AG10803 (cell line): ENCODE results near the gene TMCO5A.

Experiments used
- DNase-seq: peaks from one replicate; pipeline ENCODE4 v3.0.0; 2010; ENCODE audit warnings: low read depth
- H3K4me3 ChIP-seq: 2 replicates; pipeline ENCODE4 v1.5.1; 2011; ENCODE audit warnings: mild to moderate bottlenecking, low read length, control low read depth
- TF ChIP-seq, protein P1 (sequence below): conservative IDR thresholded peaks from 2 replicates; pipeline ENCODE4 v1.5.1; 2011; ENCODE audit warnings: mild to moderate bottlenecking, low read length, control low read depth, inconsistent platforms

TMCO5A gene

DNA sequence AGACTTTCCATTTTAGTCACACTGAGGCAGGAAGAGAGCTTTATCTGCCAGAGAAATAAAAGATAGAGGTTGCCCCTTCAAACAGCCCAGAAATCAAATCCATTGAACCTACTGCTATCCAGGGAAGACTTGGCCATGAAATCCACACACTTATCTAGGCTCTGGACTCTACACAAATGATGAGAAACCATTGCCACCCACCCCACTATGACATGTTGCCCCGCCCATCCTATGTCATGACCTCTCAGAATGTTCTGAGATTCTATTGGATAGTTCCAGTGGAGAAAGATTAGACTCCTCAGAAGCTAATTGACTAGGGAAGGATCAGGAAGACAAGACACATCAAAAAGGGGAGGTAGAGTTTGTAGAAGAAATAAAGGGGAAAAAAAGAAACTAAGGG lies at the start of gene TMCO5A:
Gene TMCO5A, plus strand, starts transcription at position 301 of the 400 bp plus-strand sequence. CDS start 1,684 bp downstream, outside the sequence.
- no peak for DNase-seq
- no peak within 1 kb of the TSS for H3K4me3 ChIP-seq
- TF ChIP-seq, protein P1, sequence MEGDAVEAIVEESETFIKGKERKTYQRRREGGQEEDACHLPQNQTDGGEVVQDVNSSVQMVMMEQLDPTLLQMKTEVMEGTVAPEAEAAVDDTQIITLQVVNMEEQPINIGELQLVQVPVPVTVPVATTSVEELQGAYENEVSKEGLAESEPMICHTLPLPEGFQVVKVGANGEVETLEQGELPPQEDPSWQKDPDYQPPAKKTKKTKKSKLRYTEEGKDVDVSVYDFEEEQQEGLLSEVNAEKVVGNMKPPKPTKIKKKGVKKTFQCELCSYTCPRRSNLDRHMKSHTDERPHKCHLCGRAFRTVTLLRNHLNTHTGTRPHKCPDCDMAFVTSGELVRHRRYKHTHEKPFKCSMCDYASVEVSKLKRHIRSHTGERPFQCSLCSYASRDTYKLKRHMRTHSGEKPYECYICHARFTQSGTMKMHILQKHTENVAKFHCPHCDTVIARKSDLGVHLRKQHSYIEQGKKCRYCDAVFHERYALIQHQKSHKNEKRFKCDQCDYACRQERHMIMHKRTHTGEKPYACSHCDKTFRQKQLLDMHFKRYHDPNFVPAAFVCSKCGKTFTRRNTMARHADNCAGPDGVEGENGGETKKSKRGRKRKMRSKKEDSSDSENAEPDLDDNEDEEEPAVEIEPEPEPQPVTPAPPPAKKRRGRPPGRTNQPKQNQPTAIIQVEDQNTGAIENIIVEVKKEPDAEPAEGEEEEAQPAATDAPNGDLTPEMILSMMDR = no peak

DNA sequence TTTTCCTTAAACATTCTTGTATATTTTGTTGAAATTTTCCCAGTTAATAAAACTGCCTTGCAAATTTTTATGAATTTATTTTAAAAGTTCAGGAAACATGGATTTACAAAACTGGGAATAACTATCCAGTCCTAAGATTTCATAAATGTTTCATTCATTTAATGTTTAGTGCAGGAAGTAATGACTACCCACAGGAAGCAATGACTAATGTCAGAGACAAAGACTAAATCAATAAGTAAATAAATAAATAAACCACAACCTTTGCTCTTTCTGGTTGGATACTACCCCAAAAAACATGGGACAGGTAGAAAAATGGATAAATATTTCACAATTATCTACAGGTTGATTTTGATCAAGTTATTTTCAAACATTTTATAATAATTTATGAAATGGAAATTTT lies 48.8 kb upstream of the TMCO5A start:
- DNase-seq = no peak

DNA sequence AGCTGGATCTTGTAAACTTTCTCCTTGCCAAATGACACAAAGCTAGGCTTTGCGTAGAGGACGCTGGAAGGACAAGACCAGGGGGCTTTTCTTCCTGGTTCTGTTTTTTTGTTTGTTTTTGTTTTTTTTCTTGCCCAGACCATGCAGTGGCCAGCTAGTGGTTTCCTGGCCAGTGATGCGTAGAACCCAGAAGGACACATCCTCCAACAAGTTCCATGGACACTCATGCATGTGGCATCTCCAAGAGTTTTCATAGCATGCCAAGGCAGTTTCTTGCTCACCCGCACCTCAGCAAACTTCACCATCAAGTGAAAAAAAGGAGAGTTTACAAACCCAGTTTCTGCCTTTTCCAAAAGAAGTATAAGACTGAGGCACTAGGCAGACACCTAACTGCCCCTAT lies 46.1 kb upstream of the TMCO5A start:
- TF ChIP-seq, protein P1 = no peak
- H3K4me3 ChIP-seq = no peak overlapping the region
- peak; percentile 8 for DNase-seq

More for the DNA sequence above, 48.8 kb upstream of the TMCO5A start:
- no peak overlapping the region for H3K4me3 ChIP-seq
- TF ChIP-seq, protein P1 = no peak

DNA sequence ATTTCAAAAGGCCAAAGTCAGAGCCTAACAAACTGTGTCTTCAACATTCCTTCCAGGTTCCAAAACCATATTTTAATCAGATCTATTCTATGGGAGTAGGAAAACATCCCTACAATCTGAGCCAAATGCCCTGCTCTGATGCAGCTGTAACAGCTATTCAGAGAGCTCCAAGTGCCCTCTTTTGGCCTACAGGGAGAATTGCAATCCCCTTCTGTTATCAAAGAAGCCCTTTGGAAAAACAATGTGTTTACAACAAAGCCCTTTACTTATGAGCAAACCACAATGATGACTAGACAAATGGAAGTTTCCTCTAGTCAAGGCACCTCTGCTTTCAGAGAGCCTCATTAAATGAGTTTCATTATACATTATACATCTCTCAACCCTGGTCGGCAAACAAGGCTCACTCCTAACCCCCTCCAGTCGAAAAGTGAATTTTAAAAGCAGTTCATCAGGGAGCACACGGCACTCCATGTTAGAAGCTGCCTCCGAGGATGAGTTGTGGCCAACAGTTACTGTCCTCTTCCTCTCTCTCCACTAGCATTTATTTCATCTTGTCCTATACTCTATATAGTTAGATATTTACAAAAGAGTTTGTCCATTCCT lies 42.6 kb upstream of the TMCO5A start:
- TF ChIP-seq, protein P1 = peak; percentile 98
- DNase-seq = peak; percentile 57
- H3K4me3 ChIP-seq = no peak overlapping the region

DNA sequence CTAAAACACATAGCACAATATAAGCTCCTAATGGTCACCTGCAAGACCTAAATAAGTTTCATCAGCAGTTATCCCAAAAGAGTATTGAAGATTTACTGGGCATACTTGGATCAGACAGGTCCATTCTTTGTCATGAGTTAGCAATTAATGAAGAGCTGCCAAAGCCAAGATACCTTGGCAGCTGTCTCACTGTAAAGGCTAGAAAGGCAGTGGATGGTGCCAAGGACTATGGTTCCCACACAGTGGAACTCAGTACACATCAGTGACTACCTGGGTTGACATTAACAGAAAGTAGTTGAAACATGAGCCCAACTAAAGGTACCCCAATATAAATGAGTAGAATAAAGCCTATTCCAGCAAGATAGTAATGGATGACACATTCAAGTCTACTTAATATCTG lies 41.1 kb upstream of the TMCO5A start:
- TF ChIP-seq, protein P1 = no peak
- no peak overlapping the region for H3K4me3 ChIP-seq
- DNase-seq = peak; percentile 26

DNA sequence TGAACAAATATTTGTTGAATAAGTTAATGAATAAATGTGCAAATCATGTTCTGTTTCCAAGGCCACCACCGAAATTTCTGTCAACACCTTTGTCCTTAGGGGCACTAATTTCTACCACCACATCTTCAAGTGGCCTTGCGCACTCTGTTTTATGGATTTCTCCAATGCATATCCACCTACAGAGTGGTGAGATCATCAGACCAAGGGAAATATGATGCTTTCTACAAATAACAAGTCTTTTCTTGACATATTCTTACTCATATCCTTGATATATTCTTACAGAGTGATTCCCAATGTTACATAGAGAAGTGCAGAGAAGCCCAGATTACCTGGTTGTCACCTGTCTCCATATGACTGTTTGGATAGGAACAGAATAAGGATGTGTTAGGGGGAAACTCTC lies 36.1 kb upstream of the TMCO5A start:
- TF ChIP-seq, protein P1 = no peak

More for the DNA sequence above, 36.1 kb upstream of the TMCO5A start:
- no peak overlapping the region for H3K4me3 ChIP-seq
- no peak for DNase-seq
